HG03378 (cell line): ENCODE data around the gene MRPL20.
"Not testable (repeated sequence)": the region's sequence is repeated elsewhere in the genome, so short reads cannot be mapped to it uniquely, and the experiment has no call there.

Experiments
- ATAC-seq: cut with Tn5 transposase; IDR thresholded peaks from one replicate; pipeline ENCODE4 v1.9.1; 2021; ENCODE audit warnings: mild to moderate bottlenecking, moderate library complexity; ENCODE audit not compliant: unreplicated experiment

MRPL20 gene

DNA sequence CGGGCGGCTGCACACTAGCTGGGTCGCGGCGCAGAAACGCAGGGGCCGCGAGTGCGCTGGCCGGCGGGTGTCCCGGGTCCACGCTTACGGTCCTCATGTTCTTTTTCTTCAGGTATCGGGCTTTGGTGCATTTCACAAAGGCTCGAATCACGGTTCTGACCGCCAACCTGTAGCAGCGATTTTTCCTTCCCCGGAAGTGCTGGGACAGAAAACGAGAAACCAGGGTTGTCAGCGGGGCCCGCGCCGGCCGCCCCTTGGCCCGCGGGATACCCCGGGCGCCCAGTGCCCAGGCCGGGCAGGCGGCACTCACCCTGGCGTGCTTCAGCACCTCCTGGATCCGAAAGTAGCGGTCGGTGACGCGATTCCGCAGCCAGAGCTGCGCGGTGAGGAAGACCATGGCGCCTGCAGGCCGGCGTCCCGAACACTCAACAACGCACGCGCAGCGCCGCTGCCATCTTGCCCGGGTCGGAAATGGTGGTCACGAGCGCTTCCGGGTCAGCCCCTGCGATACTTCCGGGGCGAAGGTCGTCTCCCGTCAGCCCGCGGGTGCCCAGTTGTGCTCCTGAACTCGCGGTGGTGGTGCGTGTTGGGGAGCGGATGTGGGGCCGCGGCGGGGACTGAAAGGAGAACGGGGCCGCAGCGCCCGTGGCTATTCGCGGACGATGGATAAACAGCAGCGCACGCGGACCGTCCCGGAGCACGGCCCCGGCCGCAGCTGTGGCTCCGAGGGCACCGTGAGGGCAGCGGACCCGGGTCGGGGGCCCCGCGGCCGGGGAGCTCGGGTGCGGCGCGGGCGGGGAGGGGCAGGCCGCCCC is at the start of gene MRPL20:
TSS of gene MRPL20 (minus strand) at position 473 of the 815 bp plus-strand sequence. CDS start at position 397, 76 bp downstream.
- ATAC-seq = peak; percentile 68

DNA sequence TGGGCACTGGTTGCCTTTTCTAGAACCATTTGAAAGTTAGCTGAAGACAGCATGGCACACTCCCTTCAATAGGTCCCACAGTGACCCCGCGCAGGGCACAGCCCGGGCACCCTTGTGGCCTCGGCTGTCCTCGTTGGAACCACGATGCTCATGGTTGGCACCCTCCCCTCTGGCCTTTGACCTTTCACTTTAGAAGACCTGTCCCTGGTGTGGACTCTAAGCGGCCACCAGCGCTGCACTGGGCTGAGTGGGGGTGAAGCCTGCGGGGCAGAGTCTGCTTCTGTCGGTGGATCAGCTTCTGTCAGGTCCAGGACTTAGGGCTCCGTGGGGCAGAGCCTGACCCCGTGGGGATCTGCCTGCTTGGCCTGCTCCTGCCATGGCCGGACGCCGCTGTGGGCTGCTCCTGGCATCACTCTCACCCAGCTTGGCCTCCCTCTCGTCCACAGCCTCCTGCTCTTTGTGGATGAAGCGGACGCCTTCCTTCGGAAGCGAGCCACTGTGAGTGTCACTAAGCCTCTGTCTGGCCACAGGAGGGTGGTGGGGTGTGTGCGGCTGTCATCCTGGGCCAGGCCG is 49.7 kb upstream of the MRPL20 start:
- ATAC-seq = not testable (repeated sequence)

GRCh38 chr1:1455934-1456333 is 48.8 kb upstream of the MRPL20 start:
- ATAC-seq = not testable (repeated sequence)

DNA sequence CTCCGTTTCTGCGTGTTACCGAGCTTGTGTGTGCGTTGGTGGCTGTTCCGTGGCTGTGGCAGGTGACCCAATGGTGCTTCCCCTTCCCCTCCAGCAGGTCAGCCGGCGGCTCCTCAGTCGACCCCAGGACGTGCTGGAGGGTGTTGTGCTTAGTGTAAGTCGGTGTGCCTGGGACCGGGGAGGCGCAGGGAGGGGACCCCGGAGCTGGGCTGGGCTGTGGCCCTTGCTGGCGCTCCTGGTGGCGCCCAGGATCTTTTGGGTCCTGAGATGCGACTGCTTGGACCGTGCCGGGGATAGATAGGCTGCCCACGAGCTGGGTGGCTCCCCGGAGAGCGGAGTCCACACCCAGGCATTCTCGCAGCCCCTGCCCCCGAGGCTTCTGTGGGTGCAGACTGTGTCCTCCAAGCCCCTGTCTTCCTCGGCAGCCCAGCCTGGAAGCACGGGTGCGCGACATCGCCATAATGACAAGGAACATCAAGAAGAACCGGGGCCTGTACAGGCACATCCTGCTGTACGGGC is 48.3 kb upstream of the MRPL20 start:
- no peak for ATAC-seq

DNA sequence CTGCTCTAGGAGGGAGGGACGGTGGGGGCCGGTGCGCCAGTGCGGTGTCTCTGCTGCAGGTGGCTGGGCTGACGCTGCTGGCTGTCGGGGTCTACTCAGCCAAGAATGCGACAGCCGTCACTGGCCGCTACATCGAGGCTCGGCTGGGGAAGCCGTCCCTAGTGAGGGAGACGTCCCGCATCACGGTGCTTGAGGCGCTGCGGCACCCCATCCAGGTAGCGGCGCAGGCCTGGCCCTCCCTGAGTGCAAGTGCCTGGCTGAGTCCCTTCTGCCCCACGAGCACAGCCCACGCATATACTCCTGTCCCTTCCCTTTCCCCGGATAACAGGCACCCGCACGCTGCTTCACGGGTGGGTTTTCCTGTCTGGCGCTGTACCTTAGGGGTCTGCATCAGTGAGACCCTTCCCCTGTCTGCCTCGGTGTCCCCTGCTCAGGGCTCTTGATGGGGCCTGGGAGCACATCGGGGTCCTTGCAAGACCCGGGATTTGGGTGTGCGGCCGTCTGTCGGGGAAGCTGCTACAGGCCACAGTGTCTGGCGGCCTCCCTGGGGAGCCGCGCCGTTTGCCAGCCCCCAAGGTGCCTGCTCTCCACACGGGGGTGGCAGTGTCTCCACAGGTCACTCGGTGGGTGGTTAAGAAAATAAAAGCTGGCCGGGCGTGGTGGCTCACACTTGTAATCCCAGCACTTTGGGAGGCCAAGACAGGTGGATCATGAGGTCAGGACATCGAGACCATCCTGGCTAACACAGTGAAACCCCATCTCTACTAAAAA is 47.4 kb upstream of the MRPL20 start:
- not testable (repeated sequence) for ATAC-seq

DNA sequence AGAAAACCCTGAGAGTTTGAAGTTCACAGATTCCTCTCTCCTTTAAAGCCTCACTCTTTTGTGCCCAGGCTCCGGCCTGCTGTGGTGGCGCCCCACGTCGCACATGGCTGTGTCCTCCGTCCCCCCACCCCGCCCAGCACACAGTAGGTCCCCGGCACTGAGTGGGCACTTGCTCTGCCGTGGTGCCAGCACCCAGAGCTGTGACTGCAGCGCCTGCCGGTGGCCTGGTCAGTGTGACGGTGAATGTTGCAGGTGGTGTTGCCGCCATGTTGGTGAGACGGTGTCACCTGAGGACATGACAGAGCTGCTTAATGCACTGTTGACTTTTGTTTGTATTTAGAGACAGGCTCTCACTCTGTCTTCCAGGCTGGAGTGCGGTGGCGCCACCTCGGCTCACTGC is 45.8 kb upstream of the MRPL20 start:
- ATAC-seq = no peak

DNA sequence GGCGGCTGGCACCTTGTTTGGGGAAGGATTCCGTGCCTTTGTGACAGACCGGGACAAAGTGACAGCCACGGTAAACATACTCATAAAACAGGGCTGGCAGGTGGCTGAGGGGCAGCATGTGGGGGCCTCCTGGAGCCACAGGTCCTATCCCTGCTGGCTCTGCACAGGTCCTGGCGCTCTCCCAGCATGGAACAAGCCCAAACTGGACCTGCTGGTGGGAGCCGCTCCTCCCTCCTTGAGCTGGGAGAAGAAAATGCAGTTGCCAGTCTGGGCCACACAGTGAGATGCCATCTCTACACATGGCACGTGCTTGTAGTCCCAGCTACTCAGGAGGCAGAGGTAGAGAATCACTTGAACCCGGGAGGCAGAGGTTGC is 45.3 kb upstream of the MRPL20 start:
- ATAC-seq = not testable (repeated sequence)

DNA sequence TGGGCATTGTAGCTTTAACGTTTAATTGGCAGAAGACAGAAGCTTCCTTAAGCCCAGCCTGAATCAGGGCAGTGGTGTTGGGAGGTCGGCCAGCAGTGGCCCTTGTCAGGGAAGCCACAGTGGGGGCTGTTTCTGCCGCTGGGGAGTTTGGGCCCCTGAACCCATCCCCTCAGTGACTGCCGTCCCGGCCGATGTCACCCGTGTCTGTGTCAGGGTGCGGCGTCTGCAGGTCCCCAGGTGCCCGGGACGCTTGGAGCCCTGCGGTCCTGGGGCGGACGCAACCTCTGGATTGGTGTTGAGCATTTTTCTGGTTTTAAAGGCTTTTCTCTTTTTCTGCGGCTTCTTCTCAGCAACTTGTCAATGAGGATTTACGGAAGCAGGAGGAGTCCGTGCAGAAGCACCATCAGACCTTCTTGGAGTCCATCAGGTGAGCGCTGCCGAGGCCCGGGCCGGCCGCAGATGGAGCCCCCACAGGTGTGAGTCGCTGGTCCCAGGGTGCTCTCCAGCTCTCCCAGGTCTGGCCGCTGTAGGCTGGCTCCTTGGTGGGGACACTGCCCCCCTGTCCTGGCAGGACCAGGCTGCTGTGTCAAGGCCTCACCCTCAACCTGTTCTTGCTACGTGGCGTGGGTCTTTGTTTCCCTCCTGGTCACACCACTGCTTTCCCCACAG is 44.7 kb upstream of the MRPL20 start:
- ATAC-seq = no peak

GRCh38 chr1:1450616-1451015 is 43.5 kb upstream of the MRPL20 start:
- ATAC-seq = not testable (repeated sequence)

DNA sequence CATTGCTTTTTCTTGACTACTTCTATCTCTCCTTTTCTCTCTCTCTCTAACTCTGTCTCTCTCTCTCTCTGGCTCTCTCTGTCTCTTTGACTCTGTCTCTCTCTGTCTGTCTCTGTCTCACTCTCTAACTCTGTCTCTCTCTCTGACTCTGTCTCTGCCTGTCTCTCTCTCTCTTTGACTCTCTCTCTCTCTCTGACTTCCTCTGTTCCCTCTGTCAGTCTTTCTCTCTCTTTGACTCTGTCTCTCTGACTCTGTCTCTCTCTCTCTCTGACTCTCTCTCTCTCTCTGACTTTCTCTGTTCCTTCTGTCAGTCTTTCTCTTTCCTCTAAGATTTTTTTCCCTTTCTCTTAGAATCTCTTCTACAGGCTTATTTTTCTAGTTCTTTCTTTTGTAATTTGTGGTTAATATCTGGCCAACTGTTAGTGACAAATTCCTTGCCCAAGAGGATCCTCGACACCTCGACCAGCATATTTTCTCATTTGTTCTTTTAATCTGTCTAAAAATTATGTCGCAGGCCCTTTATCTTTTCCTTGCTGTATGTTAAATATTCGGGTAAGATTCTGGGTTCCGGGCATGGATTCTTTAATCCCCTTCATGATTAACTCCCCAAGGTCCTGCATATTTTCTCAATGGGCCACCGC is 42.1 kb upstream of the MRPL20 start, which contains the start of gene ATAD3C:
TSS of gene ATAD3C (plus strand) at position 591 of the 641 bp plus-strand sequence. CDS start 995 bp downstream, outside the sequence.
- no peak for ATAC-seq

GRCh38 chr1:1446631-1447030 is 39.5 kb upstream of the MRPL20 start:
- ATAC-seq = not testable (repeated sequence)

DNA sequence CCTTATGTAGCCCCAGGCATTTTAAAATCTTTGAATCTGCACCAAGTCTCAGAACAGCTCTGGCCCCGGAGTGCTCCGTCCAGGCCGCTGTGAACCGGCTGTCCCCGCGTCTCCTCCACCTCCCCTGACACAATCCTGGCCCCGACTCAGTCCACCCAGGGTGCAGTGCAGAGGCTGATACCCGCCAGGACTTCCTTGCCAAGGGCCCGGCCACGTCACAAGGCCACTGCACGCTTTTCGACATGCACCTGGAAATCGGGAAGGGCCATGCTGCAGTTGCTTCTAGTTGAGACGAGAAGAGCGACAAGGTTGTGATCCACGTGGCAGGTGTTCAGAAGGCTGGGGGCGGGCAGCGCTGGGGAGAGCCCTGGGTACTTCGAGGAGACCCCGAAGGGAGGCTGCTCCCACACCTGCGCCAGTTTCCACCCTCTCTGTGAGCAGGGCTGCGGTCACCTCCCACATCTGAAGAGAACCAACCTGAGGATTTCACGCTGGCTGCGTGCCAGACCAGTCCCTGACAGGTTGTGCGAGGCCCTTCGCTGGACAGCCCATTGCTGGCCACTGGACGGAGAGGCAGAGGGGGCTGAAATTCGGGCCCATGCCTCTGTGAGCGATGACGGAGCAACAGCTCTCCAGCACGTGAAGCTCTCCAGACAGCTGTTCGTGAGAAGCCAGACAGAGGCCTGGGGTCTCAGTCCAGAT is 35.1 kb upstream of the MRPL20 start:
- ATAC-seq = no peak

- ATAC-seq = no peak
Observed at GRCh38 chr1:1441002-1441888, 34.2 kb upstream of the MRPL20 start.

- no peak for ATAC-seq
Observed at GRCh38 chr1:1440262-1441001, 33.3 kb upstream of the MRPL20 start.

GRCh38 chr1:1439546-1440261 is 32.6 kb upstream of the MRPL20 start:
- ATAC-seq = no peak

DNA sequence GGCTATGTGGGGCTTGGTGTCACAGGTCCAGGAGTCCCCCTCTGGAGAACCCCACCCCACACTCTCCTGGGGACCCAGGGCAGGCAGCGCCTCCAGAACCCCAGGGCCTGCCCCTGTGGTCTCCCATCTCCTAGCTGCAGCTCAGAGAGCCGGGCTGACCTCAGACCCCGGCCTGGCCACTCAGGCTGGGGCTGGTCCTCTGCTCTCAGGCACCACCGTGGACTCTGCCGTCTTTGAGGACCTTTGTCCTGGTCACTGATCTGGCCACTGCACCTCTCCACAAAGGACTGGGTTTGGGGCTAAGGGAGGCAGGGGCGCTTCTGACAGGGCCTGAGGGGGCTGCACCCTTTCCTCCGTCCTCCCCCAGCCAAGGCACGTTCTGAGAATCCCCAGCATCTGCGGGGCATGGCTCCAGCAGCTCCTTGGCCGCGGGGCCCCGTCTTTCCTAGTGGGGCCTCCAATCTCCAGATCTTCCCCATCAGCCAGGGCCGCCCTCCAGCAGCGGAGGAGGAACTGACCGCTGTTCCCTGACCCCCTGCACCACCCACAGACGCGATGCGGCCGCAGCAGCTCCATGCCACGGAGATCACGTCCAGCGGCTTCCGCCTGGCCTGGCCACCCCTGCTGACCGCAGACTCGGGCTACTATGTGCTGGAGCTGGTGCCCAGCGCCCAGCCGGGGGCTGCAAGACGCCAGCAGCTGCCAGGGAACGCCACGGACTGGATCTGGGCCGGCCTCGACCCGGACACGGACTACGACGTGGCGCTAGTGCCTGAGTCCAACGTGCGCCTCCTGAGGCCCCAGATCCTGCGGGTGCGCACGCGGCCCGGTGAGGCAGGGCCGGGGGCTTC is 31.7 kb upstream of the MRPL20 start:
- ATAC-seq = no peak
